Muscle layer of duodenum (tissue), 2 donors: ENCODE data around the gene RAD52.

Experiments
- H3K27ac ChIP-seq: one replicate; pipeline ENCODE4 v1.7.0; 2013; ENCODE audit warnings: mild to moderate bottlenecking, low read length
- H3K27me3 ChIP-seq: one replicate; pipeline ENCODE4 v1.7.0; 2013; ENCODE audit warnings: low read depth, mild to moderate bottlenecking, control low read depth, low read length
- H3K36me3 ChIP-seq, 2 donors: one replicate each; pipeline ENCODE4 v1.7.0; 2013; ENCODE audit warnings: low read length in 2 of 2, control low read depth in 1 of 2, mild to moderate bottlenecking in 1 of 2; ENCODE audit not compliant: insufficient read depth in 2 of 2, control insufficient read depth in 1 of 2
- H3K4me1 ChIP-seq, 2 donors: one replicate each; pipeline ENCODE4 v1.7.0; 2013; ENCODE audit warnings: low read length in 2 of 2, mild to moderate bottlenecking in 2 of 2, control low read depth in 1 of 2, moderate library complexity in 1 of 2; ENCODE audit not compliant: insufficient read depth in 2 of 2, control insufficient read depth in 1 of 2
- H3K4me3 ChIP-seq, 2 donors: one replicate each; pipeline ENCODE4 v1.7.0; 2013; ENCODE audit warnings: low read length in 2 of 2, low read depth in 1 of 2, mild to moderate bottlenecking in 1 of 2
- H3K9me3 ChIP-seq, 2 donors: one replicate each; pipeline ENCODE4 v1.7.0; 2013; ENCODE audit warnings: low read length in 2 of 2, control low read depth in 1 of 2, mild to moderate bottlenecking in 1 of 2; ENCODE audit not compliant: control insufficient read depth in 1 of 2
- donor health status: healthy.

RAD52 gene

DNA sequence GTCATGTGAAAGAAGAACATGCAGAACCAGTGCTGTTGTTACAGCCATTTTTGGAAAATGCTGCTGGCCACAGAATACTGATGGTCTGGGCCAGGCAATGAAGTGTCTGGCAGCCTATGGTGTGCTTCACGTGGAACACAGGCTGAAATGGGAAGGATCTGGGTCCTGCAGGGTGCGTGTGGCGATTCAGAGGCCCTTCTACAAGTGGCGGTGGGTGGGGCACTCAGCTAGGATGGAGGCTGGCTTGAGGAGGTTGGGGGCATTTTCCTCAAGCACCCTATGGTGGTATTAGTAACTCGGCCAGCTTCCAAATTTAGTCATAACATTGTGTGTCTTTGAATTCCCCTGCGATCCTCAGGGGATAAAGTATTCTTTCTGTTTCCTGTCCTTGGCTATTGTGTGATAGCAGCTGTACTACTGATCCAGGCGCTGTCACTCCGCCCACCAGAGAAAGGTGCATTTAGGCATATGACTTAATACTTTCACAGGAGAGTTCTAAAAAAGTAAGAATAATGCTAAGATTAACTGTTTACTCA is 9.2 kb upstream of the RAD52 start:
- Histone ChIP-seq H3K36me3 (no peaks in the 10 kb centered on the region), H3K9me3 (no peaks in the 10 kb centered on the region), H3K27ac (no peak overlapping the region), H3K27me3 (no peaks in the 10 kb centered on the region), H3K4me3 (no peak overlapping the region), H3K4me1 (no peaks in the 10 kb centered on the region)

DNA sequence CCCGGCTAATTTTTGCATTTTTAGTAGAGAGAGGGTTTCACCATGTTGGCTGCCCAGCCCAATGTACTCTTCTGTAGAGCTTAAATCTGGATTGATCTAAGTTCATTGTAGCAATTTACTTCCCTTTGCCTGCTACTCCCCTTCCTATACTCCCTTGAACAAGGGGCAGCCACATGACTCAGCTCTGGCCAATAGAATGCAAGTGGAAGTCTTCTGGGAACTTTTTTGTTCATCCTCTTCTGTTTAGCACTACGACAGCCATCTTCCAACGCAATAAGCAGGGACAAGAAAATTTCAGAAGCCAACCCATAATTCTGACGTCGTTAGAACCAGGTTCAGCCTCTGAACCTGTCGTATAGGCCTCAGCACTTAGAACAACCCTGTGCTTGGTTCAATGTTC is 6.4 kb upstream of the RAD52 start:
- H3K4me3 ChIP-seq, result no peak overlapping the region
- H3K27ac ChIP-seq, result no peak overlapping the region
- no peaks in the 10 kb centered on the region for H3K27me3 ChIP-seq
- no peaks in the 10 kb centered on the region for H3K4me1 ChIP-seq
- H3K9me3 ChIP-seq, result no peaks in the 10 kb centered on the region
- no peaks in the 10 kb centered on the region for H3K36me3 ChIP-seq

DNA sequence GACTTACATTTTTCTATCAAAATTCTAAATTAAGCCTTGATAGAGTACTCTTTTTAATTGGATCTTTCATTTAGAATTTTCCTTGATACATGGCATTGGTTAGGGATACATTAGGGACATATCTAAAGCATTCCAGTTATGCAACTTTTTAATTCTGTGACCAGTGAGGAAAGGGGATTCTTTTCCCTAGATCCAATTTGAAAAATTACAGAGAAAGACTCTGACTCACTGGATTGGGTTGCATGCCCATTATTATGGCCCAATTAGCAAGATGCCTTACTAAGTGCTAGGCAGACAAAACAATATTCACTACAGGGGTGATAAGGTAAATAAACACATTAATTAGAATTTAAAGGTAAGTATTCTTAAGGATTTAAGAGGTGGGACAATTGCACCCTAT is 5.2 kb upstream of the RAD52 start:
- Histone ChIP-seq H3K27me3 (no peaks in the 10 kb centered on the region), H3K9me3 (no peaks in the 10 kb centered on the region), H3K27ac (no peak overlapping the region), H3K4me3 (no peak overlapping the region), H3K4me1 (no peaks in the 10 kb centered on the region), H3K36me3 (no peaks in the 10 kb centered on the region)

DNA sequence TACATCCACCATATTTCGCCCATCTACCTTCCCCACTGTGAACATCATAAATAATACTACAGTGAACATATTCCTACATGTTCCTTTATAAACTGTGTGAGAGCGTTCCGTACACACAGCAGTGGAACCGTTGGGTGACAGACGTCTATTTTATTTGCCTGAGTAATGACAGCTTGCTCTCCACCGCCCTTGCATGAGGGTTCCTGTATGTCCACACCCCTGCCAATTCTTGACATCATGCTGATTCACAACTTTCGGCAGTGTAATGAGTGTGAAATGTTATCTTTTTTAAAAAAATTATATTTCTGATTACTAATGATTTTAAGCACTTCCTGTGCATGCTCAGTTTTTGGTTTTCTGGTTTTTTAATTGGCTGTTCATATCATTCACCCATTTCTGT is 4.3 kb upstream of the RAD52 start:
- Histone ChIP-seq H3K4me3 (no peak overlapping the region), H3K4me1 (peaks cover 0 to under 1% of the 10 kb centered on the region in 2 donors), H3K27me3 (no peaks in the 10 kb centered on the region), H3K9me3 (no peaks in the 10 kb centered on the region), H3K27ac (no peak overlapping the region), H3K36me3 (no peaks in the 10 kb centered on the region)

DNA sequence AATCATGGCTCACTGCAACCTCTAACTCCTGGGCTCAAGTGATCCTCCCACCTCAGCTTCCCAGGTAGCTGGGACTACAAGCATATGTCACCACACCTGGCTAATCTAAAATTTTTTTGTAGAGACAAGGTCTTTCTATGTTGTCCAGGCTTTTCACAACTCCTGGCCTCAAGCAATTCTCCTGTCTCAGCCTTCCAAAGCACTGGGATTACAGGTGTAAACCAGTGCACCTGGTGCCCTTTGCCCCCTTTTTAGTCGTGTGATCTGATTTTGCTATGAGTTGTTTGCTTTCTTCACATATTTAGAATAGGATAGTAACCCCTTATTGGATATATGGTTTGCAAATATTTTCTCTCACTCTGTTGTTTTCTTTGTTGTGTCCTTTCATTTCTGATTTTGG is 1.7 kb upstream of the RAD52 start:
- no peak overlapping the region for H3K4me3 ChIP-seq

DNA sequence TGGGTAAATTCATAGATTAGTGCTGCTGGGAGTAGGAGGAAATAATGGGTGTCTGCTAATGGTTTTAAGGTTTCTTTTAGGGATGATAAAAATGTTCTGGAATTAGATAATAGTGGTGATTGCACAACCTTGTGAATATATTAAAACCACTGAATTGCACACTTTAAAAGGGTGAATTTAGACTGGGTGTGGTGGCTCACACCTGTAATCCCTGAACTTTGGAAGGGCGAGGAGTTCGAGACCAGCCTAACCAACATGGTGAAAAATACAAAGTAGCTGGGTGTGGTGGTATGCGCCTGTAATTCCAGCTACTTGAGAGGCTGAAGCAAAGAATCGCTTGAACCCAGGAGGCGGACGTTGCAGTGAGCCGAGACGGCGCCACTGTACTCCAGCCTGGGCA is 1.3 kb downstream of the RAD52 start:
- no peaks in the 10 kb centered on the region for H3K36me3 ChIP-seq
- peaks cover 0 to 14% of the 10 kb centered on the region in 2 donors for H3K4me1 ChIP-seq
- no peaks in the 10 kb centered on the region for H3K27me3 ChIP-seq
- peak overlapping the region; percentile 83 to 89 for H3K4me3 ChIP-seq
- no peaks in the 10 kb centered on the region for H3K9me3 ChIP-seq
- H3K27ac ChIP-seq, result no peak overlapping the region

More for the DNA sequence above, 1.7 kb upstream of the RAD52 start:
- Histone ChIP-seq H3K27ac (no peak overlapping the region), H3K27me3 (no peaks in the 10 kb centered on the region), H3K9me3 (no peaks in the 10 kb centered on the region), H3K4me1 (peaks cover 0 to 14% of the 10 kb centered on the region in 2 donors), H3K36me3 (no peaks in the 10 kb centered on the region)

DNA sequence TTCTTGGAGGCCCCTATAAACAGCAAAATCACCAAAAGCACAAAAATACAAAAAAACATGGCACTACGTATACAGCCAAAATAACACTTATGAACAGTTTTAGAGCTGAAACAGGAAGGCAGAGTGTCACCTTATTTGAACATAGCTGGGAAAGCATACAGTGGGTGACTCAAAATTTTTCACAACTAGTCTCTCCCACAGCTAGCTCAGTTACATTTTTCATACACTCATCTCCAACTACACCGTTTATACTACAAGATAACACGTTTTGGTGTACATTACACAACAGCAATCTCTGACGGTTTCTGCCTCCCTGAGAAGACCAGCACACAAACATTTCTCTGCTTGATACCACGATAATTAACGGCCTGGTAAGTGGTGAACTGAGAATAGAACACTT is 2.9 kb downstream of the RAD52 start:
- Histone ChIP-seq H3K36me3 (no peaks in the 10 kb centered on the region), H3K4me3 (no peak overlapping the region), H3K4me1 (peaks cover 0 to 14% of the 10 kb centered on the region in 2 donors), H3K27me3 (no peaks in the 10 kb centered on the region), H3K9me3 (no peaks in the 10 kb centered on the region), H3K27ac (no peak overlapping the region)

DNA sequence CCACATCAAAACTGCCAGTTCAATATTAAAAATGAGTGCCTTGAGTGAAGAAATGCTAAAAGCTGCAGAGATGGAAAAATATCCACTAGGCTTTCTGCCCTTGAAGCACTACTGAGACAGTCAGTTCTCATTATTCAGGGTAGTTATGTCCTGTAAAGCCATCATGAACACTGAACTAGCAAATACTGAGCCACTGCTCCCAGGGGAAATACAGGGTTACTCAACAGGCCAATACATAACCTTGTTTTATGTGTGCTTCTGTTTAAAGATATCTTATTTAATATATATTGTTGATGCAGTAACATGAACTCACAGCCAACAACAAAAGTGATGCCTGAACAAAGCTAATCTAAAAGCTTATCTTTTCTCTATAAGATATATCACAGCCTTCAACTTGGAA is 3.3 kb downstream of the RAD52 start:
- no peaks in the 10 kb centered on the region for H3K9me3 ChIP-seq
- H3K36me3 ChIP-seq, result no peaks in the 10 kb centered on the region
- H3K4me1 ChIP-seq, result peaks cover 0 to 14% of the 10 kb centered on the region in 2 donors
- no peak overlapping the region for H3K27ac ChIP-seq
- H3K27me3 ChIP-seq, result no peaks in the 10 kb centered on the region
- H3K4me3 ChIP-seq, result no peak overlapping the region

DNA sequence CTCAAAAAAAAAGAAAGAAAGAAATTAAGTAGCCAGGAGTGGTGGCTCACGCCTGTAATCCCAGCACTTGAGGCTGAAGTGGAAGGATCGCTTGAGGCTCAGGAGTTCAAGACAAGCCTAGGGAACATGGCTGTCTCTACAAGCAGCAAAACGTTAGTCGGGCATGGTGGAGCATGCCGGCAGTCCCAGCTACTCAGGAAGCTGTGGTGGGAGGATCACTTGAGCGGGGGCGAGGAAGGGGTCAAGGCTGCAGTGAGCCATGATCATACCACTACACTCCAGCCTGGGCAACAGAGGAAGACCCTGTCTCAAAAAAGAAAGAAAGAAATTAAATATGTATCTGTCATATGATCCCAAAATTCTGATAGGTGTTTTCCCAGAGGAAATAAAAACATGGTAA is 5.3 kb downstream of the RAD52 start:
- peaks cover 0 to 14% of the 10 kb centered on the region in 2 donors for H3K4me1 ChIP-seq
- no peaks in the 10 kb centered on the region for H3K9me3 ChIP-seq
- no peaks in the 10 kb centered on the region for H3K27me3 ChIP-seq
- no peak overlapping the region for H3K4me3 ChIP-seq
- H3K36me3 ChIP-seq, result no peaks in the 10 kb centered on the region
- no peak overlapping the region for H3K27ac ChIP-seq

DNA sequence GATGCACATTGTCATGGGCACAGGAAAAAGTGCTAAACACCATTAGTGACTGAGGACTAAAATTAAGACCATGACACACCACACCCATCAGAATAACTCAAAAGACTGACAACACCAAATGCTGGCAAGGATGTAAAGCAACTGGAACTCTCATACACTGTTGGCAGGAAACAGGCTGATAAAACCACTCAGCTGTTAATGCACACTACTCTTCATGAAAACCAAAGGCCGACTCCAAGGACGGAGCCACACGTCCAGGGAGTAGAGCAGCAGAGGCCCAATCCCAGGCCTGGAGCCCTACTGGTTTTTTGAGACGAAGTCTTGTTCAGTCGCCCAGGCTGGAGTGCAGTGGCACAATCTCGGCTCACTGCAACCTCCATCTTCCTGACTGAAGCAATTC is 6.4 kb downstream of the RAD52 start:
- H3K9me3 ChIP-seq, result no peaks in the 10 kb centered on the region
- H3K27me3 ChIP-seq, result no peaks in the 10 kb centered on the region
- H3K27ac ChIP-seq, result no peak overlapping the region
- no peaks in the 10 kb centered on the region for H3K36me3 ChIP-seq
- no peak overlapping the region for H3K4me3 ChIP-seq
- H3K4me1 ChIP-seq, result peaks cover 0 to 7% of the 10 kb centered on the region in 2 donors

DNA sequence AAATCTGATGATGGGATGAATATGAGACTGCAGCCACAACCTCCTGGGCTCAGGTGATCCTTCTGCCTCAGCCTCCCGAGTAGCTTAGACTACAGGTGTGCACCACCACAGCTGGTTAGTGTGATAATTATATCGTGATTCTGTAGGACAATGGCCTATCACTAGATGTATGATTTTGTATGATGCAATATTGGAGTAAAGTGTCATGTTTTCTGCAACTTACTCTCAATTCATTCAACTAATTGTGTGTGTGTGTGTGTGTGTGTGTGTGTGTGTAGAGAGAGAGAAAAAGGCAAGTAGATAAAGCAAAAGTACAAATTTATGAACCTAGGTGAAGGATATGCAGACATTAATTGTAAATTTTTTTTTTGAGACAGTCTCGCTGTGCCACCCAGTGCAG is 10.7 kb downstream of the RAD52 start:
- Histone ChIP-seq H3K36me3 (no peaks in the 10 kb centered on the region), H3K9me3 (no peaks in the 10 kb centered on the region), H3K4me3 (no peak overlapping the region), H3K4me1 (no peaks in the 10 kb centered on the region), H3K27me3 (no peaks in the 10 kb centered on the region), H3K27ac (no peak overlapping the region)
